Fibroblast of peridontal ligament (primary cell): ENCODE results near the gene CD96.

Experiments used
- DNase-seq: peaks from one replicate; pipeline ENCODE4 v3.0.0-alpha.2; 2010; ENCODE audit errors: extremely low read depth

The CD96 gene

GRCh38 chr3:111593666-111594065, 51.7 kb downstream of the CD96 start:
- no peak for DNase-seq

GRCh38 chr3:111594205-111594604, 52.2 kb downstream of the CD96 start:
- peak; percentile 60 for DNase-seq

GRCh38 chr3:111594781-111595180, 52.8 kb downstream of the CD96 start:
- DNase-seq: no peak

- no peak for DNase-seq
Measured at GRCh38 chr3:111595232-111595631, 53.2 kb downstream of the CD96 start, which contains the start of gene ZBED2. Gene ZBED2, minus strand, starts transcription at chr3:111595346. Its CDS starts 1,145 bp downstream, at chr3:111594201.

- DNase-seq: no peak
Measured at GRCh38 chr3:111596328-111596727, 54.3 kb downstream of the CD96 start.

GRCh38 chr3:111598139-111598538, 56.1 kb downstream of the CD96 start:
- no peak for DNase-seq

- DNase-seq: no peak
Measured at GRCh38 chr3:111598552-111598951, 56.6 kb downstream of the CD96 start.

- DNase-seq: peak; percentile 17
Measured at GRCh38 chr3:111601810-111602209, 59.8 kb downstream of the CD96 start.

GRCh38 chr3:111603679-111604078, 61.7 kb downstream of the CD96 start:
- no peak for DNase-seq

GRCh38 chr3:111604119-111604518, 62.1 kb downstream of the CD96 start:
- DNase-seq: no peak

GRCh38 chr3:111605018-111605417, 63.0 kb downstream of the CD96 start:
- peak; percentile 37 for DNase-seq

GRCh38 chr3:111605493-111605892, 63.5 kb downstream of the CD96 start:
- DNase-seq: no peak

- DNase-seq: no peak
Measured at GRCh38 chr3:111607240-111607920, 65.4 kb downstream of the CD96 start.

- DNase-seq: no peak
Measured at GRCh38 chr3:111608383-111608782, 66.4 kb downstream of the CD96 start.

GRCh38 chr3:111609700-111610099, 67.7 kb downstream of the CD96 start:
- no peak for DNase-seq

- no peak for DNase-seq
Measured at GRCh38 chr3:111610189-111610588, 68.2 kb downstream of the CD96 start.

GRCh38 chr3:111610612-111611054, 68.6 kb downstream of the CD96 start:
- no peak for DNase-seq

- no peak for DNase-seq
Measured at GRCh38 chr3:111613294-111613693, 71.3 kb downstream of the CD96 start.

GRCh38 chr3:111615880-111616279, 73.9 kb downstream of the CD96 start:
- DNase-seq: no peak

GRCh38 chr3:111616417-111617105, 74.6 kb downstream of the CD96 start:
- no peak for DNase-seq

GRCh38 chr3:111617406-111617805, 75.4 kb downstream of the CD96 start:
- no peak for DNase-seq

GRCh38 chr3:111617912-111618601, 76.1 kb downstream of the CD96 start:
- no peak for DNase-seq

- DNase-seq: no peak
Measured at GRCh38 chr3:111618945-111619344, 76.9 kb downstream of the CD96 start.
